Measurements from ENCODE around the gene IMMP1L. TPM values are rescaled to one million over a fixed set of nuclear protein-coding genes. Genes with fewer than 3 reads are reported as not detected.

The IMMP1L gene
- total RNA-seq, 1 donor from 2014 or later = 27.1 TPM

GRCh38 chr11:31531293-31531692 is 21.9 kb upstream of the IMMP1L start:
- DNase-seq (ENCODE audit: low read depth) = no peak
- Histone ChIP-seq H3K27me3 (ENCODE audit: control insufficient read depth, insufficient read depth, low read length) (no peaks in the 10 kb centered on the region), H3K36me3 (ENCODE audit: control insufficient read depth, insufficient read depth, low read length) (no peaks in the 10 kb centered on the region), H3K4me3 (ENCODE audit: low read depth, low read length) (no peak overlapping the region)
- no peak for TF ChIP-seq CTCF (IDR thresholded peaks at IDR 0.05; ENCODE audit: insufficient read depth, low read length, poor library complexity, severe bottlenecking)

- Histone ChIP-seq H3K36me3 (ENCODE audit: control insufficient read depth, insufficient read depth, low read length) (no peaks in the 10 kb centered on the region), H3K27me3 (ENCODE audit: control insufficient read depth, insufficient read depth, low read length) (no peaks in the 10 kb centered on the region), H3K4me3 (ENCODE audit: low read depth, low read length) (no peak overlapping the region)
- no peak for TF ChIP-seq CTCF (IDR thresholded peaks at IDR 0.05; ENCODE audit: insufficient read depth, low read length, poor library complexity, severe bottlenecking)
- no peak for DNase-seq (ENCODE audit: low read depth)
These were observed 20.3 kb upstream of the IMMP1L start for GRCh38 chr11:31529701-31530100.

- DNase-seq (ENCODE audit: low read depth) = no peak
- H3K36me3 ChIP-seq (ENCODE audit: control insufficient read depth, insufficient read depth, low read length) = peaks cover under 1% of the 10 kb centered on the region
- H3K27me3 ChIP-seq (ENCODE audit: control insufficient read depth, insufficient read depth, low read length) = no peaks in the 10 kb centered on the region
- TF ChIP-seq CTCF (IDR thresholded peaks at IDR 0.05; ENCODE audit: insufficient read depth, low read length, poor library complexity, severe bottlenecking) = no peak
- no peak overlapping the region for H3K4me3 ChIP-seq (ENCODE audit: low read depth, low read length)
These were observed 19.8 kb upstream of the IMMP1L start for GRCh38 chr11:31529189-31529588.

- Histone ChIP-seq H3K27me3 (ENCODE audit: control insufficient read depth, insufficient read depth, low read length) (no peaks in the 10 kb centered on the region), H3K4me3 (ENCODE audit: low read depth, low read length) (no peak overlapping the region), H3K36me3 (ENCODE audit: control insufficient read depth, insufficient read depth, low read length) (peaks cover 2% of the 10 kb centered on the region)
- no peak for DNase-seq (ENCODE audit: low read depth)
- no peak for TF ChIP-seq CTCF (IDR thresholded peaks at IDR 0.05; ENCODE audit: insufficient read depth, low read length, poor library complexity, severe bottlenecking)
These were observed 12.2 kb upstream of the IMMP1L start for GRCh38 chr11:31521497-31522150.

- TF ChIP-seq CTCF (IDR thresholded peaks at IDR 0.05; ENCODE audit: insufficient read depth, low read length, poor library complexity, severe bottlenecking) = no peak
- no peaks in the 10 kb centered on the region for H3K36me3 ChIP-seq (ENCODE audit: control insufficient read depth, insufficient read depth, low read length)
- DNase-seq (ENCODE audit: low read depth) = no peak
- no peaks in the 10 kb centered on the region for H3K27me3 ChIP-seq (ENCODE audit: control insufficient read depth, insufficient read depth, low read length)
- H3K4me3 ChIP-seq (ENCODE audit: low read depth, low read length) = no peak overlapping the region
These were observed 2.7 kb upstream of the IMMP1L start for GRCh38 chr11:31512117-31512516.

- peak overlapping the region; percentile 97 for H3K4me3 ChIP-seq (ENCODE audit: low read depth, low read length)
These were observed 382 bp downstream of the IMMP1L start for GRCh38 chr11:31509051-31509428.

More at GRCh38 chr11:31509051-31509428, 382 bp downstream of the IMMP1L start:
- Histone ChIP-seq H3K36me3 (ENCODE audit: control insufficient read depth, insufficient read depth, low read length) (no peaks in the 10 kb centered on the region), H3K27me3 (ENCODE audit: control insufficient read depth, insufficient read depth, low read length) (no peaks in the 10 kb centered on the region)
- no peak for DNase-seq (ENCODE audit: low read depth)
- TF ChIP-seq CTCF (IDR thresholded peaks at IDR 0.05; ENCODE audit: insufficient read depth, low read length, poor library complexity, severe bottlenecking) = no peak

Data from kidney epithelial cell (primary cell).